Hematopoietic multipotent progenitor cell treated with erythropoietin and hydrocortisone succinate and interleukin-3 and kit ligand, for 6 days (in vitro differentiated cells): ENCODE data around the gene RRBP1.

ENCODE experiments used
- DNase-seq: peaks from one replicate; pipeline ENCODE4 v3.0.0-alpha.2; 2015

RRBP1 gene

DNA sequence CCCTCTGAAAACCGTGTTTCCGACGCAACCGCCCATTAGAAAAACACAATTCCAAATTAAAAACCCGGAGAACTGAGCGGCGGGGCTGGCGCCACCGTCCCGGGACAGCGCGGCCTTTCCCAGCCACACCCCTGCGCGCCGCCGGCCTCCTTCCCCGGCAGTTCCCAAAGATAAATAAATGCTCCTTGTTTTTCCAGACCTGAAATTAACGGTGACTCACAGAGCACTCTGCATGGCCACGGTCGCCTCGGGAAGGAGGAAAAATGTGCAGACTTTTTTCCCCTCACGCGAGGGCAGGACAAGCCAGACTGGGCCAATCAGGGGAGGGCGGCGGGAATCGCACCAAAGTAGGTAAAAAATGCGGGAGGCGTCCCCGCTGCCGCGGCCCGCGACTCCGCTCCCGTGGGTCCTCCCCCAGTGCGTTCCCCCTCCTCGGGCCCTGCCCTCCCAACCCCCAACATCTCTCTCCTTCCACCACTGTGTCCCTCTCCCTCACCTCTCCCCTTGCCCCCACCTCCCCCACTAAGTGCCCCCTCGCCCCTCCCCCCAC, 113.0 kb downstream of the RRBP1 start:
- peak; percentile 53 for DNase-seq

DNA sequence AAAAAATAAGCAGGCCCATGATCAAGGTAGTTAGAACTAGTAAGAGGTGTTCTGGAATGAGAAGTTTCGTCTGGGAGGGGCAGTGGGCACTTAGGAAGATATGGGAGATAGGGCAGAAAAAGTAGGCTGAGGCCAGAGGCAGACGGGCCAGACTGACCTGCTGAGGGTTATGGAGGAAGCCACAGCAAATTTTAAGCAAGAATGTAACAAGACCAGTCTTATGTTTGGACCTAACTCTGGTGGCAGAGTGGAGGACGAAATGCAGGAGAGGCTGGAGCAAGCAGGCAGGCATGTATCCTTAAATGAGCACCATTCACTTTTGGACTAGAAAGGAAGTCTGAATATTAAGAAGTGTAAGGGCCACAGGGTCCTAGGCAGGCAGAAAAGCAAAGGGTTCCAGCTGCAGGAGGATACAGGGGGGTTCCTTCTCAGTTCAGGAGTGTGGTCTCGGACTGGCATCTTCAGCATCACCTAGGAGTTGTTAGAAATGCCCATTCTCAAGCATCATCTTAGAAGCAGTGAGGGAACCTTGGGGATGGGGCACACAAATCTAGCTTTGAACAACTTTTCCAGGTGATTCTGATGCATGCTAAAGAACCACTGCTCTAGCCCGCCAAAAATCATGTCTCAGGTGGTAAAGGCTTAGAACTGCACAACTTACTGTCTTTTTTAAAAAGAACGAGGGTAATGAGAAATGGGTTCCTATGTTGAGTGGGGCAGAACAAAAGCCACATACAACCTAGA, 113.8 kb downstream of the RRBP1 start:
- no peak for DNase-seq

DNA sequence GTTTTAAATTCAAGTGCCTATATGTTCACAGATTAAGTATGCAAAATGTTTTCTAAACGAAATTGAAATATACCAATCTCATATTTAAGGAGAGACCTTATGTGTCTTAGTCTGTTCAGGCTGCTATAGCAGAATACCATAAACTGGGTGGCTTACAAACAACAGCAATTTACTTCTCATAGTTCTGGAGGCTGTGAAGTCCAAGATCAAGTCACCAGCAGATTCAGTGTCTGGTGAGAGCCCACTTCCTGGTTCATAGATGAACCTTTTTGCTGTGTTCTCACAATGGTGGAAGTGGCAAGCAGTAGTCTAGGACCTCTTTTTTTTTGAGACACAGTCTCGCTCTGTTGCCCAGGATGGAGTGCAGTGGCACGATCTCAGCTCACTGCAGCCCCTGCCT, 115.7 kb downstream of the RRBP1 start:
- no peak for DNase-seq

DNA sequence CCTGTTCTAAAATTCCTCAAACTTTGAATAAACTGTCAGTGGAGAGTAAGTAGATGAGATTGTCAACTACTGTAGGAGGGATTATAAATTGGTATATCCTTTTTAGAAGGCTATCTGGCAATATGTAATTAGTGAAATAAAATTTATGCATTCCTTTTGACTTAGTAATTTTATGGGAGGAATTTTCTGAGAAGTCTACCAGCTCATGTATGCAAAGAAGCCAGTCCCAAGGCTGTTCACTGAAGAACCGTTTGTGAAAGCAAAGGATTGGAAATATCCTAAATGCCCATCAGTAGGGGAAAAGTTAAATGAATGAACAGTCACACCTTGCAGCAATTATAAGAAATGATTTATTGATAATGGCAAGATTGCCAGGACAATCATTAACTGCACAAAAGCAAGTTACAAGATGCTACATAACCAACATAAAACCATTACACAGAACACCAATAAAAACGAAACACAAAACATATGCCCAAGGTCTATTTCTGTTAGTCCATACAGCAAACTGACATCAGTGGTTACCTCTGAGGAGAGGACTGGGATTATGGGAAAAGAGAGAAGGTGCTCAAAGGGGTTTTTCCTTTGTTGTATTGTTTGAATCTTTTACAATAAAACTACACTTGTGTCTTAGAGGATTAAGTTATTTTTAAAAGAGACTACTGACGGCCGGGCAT, 116.7 kb downstream of the RRBP1 start:
- DNase-seq: no peak
